Stimulated activated naive CD4-positive, alpha-beta T cell treated with Interleukin-2 at 50 U/mL for 16 hours (primary cell): ENCODE results near the gene MRPS18A.

Source experiments
- DNase-seq: peaks from one replicate; lab custom pipeline; 2025; lab: John Stamatoyannopoulos, UW

Gene MRPS18A

DNA sequence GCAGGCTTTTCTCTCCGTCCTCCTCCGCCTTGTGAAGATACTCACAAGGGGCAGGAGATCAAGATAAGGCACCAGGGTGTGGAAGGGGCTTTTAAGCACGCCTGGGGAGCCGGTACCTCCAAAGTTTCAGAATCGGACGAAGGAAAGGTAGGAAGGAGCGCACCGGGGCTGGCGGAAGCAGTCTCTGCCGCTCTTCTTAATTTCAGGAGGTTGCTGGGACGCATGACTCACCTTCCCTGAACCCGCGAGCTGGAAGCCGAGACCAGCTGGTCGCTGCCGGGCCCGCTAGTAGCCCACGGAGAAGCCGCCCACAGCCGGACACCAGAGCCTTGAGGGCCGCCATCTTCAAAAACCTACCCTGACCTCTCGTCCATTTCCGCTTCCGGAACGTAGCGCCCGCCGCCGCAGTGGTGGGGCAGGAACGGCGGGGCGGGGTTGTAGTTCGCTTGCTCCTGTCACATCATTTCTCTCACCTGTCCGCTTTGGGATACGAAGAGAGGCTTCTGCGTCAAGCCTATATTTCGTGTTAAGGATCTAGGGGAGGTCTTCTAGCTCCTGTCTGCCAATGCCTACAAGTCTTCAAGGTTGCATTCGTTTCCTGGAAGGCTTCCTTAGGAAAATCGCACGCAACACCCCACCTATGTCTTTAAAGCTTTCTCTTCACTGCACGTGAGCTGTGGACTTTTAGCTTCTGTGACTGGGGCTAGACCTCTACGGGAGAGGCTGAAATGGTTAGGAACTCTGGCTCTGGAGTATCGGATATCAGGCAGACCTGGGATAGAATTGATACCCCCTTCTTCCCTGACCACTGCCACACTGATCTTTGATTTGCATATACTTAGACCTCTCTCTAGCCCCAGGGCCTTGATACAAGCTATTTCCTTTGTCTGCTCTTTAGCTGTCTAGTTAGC, at the start of gene MRPS18A:
Gene MRPS18A, minus strand, starts transcription at position 355 of the 911 bp plus-strand sequence. Its CDS starts 12 bp downstream, at position 343.
- DNase-seq = peak; percentile 77

DNA sequence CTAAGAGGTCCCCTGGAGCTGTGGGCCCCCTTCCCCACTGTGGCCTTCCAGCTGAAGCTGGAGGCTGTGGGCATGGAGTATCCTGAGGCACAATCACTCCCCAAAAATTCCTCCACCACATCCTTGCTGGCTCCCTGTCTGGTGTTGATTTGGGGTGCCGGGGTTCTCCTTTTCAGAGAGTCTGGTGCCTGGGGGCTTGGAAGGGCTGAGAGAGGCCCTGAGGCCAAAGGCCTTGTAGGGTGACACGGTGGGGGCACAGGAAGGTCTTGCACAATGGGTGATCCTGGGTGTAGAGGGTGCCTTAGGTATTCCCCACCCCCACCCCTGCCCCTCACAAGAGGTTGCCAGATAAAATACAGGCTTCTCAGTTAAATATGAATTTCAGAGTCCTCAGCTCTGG, 49.3 kb upstream of the MRPS18A start:
- no peak for DNase-seq

DNA sequence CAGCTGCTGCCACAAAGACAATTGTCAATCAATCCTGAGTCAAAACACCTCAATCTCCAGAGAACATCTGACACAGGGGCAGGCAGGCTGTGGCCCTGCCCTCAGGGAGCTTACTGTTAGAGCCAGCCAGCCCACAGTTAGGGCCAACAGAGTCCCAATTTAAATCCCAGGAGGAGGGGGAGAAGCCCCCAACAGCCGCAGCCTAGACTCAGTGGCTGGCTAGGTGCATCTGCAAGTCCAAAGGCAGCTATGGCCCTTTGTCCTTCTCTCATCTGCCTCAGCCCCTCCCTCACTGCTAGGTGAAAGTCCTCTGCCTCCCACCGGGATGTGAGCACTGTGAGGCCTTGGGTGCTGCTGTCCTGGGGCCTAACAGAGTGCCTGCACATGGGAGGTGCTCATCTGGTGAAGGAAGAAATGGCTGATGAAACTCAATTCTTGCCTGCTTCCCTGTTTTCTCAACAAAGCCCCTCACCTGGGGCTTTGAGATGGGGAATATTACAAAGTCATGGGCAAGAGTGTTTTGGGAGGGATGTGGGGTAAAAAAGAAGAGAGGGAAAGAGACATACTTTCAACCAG, 48.7 kb upstream of the MRPS18A start:
- DNase-seq = no peak

DNA sequence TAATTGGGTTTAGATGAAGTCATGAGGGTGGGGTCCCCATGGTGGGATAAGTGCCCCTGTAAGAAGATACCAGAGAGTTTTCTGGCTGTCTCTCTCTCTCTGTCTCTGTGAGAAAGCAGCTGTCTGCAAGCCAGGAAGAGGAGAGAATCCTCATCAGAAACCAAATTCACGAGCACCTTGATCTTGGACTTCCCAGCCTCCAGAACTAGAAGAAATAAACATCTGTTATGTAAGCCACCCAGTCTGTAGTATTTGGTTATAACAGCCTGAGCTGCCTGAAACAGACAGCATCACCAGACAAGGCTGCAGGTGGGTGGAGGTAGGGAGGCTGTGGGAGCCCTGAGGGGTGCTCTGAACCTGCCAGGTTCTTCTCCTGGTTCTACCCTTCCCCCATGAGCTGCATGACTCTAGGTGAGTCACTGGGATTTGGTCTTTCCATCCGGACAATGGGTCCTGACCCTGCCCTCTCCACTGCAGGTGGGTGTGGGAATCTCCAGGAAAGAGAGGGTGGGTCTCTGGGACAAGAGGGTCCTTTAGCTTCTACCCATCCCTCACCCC, 48.1 kb upstream of the MRPS18A start:
- DNase-seq = no peak

DNA sequence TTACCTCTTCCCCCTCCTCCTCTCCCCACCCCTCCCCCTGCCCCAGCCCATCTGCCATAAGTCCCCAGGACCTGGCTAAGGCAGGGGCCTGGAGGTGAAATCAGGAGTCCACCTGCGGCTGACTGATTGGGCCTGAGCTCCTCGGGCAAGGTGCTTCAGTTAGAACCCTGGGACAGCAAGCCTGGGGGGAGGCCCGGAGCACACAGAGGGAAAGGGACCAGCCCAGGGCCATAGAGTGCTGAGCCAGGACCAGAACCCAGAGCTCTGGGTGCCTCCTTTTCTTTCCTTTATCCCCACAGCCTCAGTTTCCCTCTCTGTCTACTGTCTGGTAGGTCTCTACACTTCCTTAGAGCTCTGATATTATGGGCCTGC, 46.7 kb upstream of the MRPS18A start:
- DNase-seq = no peak

DNA sequence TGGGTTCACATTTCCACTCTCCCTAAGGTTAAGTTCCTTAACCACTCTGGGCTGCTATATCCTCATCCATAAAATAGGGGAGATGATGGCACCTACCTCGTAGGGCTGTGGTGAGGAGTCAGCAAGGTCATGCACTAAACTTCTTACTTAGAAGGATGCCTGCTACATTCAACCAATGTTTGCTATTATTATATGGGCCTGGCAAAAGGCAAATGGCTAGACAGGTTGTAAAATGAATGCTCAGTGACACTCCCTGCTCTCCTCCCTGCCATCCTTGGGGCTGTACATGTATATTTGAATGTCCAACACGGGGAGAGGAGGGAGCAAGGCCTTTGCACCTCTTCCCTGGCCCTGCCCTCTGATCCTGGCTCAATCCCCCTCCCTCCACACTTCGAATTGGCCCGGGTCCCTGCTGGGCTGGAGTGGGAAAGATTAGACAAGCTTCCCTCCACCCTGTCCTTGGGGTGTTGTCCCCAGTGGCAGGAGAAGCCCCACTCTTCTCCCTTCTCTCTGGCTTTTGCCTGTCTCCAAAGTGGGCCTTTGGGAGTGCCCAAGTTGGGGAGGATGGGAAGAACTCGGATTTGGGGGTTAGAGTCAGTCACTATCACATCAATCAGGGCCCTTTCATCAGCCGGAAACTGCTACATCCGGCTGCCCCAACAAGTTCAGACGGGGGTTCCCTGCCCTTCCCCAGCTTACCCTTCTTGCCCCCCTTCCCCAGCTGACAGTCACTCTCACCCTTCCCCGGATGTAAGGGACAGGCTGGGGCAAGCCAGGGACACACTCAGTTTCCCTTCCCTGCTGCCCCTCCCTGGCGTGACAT, 46.1 kb upstream of the MRPS18A start:
- DNase-seq = peak; percentile 46

DNA sequence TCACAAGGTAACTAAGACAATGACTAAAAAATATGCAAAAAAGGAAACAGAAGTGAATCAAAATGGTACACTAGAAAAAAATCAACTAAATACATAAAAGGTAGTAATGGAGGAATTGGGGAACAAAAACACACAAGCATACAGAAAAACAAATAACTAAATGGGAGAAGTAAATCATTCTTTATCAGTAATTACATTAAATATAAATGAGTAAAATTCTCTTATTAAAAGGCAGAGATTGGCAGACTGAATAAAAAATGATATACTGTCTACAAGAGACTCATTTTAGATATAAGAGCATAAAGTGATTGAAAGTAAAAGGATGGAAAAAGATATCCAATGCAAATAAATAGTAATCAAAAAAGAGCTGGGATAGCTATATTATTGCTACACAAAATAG, 43.0 kb upstream of the MRPS18A start:
- no peak for DNase-seq

DNA sequence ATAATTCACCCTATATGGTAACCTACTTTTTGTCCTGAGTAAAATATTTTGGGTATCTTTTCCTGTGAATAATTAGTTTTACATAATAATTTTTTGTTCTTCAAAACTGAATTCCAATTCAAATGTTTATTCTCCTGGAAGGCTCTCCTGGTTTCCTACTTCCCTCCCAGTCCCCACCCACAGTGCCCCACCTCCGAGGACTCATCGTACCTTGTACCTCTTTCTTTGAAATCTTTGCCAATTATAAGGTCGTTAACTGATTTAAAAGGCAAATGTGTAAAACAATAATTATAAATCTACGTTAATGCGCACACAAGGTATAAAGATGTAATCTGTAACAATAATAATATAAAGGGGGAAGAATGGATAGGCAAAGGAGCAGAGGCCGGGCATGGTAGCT, 41.9 kb upstream of the MRPS18A start:
- DNase-seq = no peak

DNA sequence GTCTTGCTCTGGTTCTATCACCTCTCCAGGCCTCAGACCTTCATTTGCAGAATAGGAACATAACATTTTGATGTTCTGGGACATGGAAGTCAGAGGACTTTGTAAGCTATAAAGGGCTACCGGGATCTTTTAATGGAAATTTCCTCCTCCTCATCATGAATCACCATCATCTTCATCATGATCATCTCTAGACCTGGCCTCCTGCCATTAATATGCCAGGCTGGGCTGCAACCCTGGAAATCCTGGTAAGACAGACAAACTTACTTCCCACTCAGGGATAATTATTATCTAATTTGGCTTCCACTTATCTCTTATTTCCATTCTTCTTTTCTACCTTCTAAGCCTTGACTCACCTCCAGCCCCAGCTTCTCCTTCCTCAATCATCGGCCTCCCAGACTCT, 41.0 kb upstream of the MRPS18A start:
- DNase-seq = no peak

DNA sequence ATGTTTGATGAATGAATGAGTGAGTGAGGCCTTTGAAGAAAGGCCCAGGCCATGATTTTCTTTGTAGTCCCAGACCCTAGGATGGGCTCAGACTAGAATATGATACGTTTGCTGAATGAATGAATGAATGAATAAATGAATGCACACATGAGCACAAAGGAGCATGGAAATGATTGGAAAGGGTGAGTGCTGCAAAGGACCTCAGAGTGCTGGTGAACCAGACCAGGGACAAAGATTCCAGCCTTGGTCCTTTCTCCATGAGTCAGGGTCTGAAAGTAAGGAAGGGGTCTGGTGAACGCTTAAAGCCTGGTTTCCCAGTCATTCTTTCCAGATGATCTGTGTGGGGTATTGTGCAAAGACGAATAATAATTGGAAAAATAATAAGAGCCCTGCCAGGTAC, 40.0 kb upstream of the MRPS18A start:
- DNase-seq = no peak

DNA sequence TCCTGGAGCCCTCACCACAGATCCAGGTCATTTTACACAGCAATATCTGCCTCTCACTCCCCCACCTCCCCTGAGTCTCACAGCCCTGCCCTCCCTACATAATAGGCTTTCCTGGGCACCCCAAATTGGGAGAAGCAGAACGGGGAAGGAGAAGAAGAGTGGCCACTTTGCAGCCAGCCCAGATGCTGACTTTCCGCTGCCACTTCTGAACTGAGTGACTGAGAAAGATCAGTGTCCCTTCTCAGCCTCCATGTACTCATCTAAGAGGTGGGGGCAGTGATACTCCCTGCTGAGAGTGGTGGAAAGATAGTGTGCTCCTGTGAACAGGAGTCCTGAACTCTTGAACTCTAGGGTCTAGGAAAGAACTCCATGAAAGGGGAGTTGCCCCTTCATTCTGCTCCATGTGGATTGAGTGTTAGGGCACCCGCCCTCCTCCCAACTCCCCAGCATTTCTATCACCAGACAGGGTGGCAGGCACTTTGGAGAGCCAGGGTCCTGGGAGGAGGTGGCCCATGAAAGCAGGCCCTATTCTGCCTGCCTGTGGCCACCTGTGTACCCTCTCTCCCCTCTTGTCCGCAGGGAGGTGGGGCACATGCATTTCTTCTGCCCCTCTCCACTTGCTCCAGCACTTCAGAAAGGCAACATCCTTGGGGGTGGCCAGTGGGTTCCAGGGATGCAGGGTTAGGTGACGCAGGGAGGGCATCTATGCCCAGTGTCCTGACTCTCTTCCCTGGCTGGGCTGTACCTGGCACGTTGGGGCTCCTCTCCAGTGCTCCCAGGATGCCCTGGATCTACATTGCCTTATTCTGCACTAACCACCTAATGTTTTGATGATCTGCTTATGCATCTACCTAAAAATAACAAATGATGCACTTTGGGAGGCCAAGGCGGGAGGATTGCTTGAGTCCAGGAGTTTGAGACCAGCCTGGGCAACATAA, 38.3 kb upstream of the MRPS18A start:
- no peak for DNase-seq

DNA sequence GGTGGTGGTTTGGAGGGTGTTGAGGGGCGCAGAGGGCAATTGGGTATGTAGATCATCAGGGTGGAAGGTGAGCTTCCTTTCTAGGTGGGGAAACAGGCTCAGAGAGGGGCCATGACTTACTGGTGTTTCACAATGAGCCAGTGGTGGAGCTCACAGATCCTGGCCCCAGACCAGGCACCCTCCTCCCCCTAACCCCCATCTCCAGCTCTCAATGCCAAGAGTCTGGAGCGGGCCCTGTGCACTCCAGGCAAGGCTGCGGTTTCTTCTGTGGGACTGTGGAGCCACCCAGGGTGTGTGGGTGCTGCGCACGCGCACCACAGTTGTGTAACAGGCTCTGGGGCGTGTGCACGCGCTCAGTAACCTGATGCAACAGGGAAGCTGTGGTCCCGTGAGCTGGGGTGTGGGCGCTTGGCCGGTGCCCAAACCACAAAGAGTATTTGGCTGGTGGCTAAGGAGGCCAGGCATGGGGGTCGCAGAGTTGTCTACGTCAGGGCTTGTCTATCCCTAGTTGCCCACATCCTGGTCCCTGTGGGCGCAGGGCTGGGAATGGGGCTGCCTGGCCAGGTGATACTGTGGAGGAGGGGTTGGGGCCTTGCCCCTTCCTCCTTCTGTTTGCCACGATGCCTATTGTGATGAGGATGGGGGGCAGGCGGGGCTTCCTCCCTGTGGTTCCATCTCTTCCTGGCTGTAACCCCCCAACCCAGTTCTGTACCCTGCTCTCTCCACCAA, 37.5 kb upstream of the MRPS18A start:
- peak; percentile 79 for DNase-seq

DNA sequence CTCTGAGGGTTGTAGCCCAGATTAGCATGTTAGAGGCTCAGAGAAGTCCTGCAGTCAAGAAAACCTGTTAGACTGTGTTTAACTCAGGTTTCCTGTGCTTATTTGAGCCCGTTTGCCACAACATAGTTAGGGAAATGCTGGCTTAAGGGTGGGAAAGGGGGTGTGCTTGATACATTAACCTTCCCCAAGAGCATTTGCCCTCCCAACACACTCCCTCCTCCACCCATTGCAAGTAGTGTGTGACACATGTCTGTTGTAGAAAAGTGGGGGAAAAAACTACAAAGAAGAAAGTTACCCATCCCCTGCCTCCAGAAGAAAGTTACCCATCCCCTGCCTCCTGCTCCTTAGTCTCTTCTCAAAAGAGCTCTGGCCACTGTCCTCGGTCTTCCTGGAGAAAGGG, 36.8 kb upstream of the MRPS18A start:
- DNase-seq = no peak

DNA sequence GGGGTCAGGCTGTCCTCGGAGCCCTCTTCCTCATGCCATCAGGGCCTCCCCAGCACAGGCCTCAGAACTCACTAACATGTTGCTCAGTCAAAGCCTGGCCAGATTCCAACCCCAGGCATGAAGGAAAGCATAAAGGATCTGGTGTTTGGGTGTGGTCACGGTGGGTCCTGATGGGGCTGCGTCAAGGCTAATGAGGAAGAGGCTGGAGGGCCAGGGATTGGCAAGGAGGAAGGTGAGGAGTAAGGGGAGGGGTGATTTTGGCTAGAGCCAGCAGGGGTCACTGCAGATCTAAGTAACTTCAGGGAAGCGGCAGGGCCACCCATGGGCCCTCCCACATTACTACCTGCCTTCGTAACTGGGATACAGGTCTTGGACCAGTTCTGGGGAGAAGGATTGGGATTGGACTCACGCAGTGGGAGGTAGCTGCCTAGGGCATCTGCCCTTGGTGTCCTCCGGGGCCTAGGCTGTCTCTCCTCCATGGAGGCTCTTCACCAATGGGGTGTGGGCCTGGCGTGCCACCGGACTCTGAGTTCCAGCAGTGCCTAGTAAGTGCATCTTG, 36.2 kb upstream of the MRPS18A start:
- DNase-seq = peak; percentile 66

DNA sequence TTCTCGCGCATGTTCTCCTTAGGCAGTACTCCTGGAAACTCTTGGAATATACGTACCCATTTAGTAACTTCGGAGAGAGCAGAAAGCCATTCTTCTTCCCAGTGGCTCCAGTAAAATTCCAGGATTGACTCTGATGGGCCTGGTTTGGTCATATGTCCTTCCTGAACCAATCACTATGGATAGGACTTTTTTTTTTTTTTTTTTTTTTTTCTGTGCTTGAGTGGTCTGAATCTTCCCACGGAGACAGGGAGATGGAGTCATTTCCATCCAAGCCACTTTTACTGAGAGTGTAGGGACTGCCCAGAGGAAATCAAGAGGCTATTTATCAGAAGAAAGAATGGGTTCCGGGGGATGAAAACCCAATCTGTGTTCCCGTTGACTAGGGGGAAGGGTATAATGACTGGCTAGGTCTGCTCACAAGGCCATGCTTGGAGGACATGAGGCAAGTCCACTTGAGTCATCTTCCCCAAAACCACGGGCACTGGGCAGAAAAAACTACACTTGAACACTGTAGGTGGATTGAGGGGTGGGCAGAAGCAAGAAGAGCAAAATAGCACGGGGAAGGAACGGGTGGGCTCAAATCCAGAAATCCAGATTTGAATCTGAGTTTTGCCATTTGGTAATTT, 35.4 kb upstream of the MRPS18A start:
- no peak for DNase-seq

DNA sequence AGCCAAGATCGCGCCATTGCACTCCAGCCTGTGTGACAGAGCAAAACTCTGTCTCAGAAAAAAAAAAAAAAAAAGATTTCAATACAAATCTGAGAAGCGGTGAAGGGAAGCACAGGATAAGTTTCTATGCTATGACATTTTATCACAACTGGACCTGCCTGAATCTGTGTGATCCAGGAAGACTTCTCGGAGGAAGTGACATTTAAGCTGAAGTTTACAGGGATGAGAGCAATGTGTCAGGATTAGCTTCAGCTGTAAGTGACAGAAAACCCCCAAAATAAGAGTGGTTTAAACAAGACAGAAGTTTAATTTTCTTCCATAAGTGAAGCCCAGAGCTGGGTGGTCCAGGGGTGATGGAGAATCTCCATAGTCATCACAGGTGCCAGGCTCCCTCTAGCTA, 33.4 kb upstream of the MRPS18A start:
- DNase-seq = no peak

DNA sequence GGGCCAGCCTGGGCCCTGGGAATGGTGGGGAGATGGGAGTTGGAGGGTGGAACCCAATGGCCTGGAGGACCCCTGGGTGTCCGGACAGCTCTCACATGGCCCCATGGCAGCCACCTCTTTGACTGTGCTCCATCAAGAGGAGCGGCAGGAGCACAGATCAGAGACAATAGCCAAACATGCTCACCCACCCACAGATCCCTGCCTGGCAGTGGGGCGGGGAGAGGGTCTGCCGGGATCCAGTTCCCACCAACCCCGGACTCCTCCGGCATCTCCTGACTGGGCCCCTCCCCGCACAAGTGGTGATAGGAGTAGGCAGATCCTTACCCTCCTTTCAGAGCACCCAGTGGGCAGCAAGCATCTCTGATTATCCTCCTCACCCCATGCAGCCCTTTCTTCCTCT, 31.9 kb upstream of the MRPS18A start:
- no peak for DNase-seq

DNA sequence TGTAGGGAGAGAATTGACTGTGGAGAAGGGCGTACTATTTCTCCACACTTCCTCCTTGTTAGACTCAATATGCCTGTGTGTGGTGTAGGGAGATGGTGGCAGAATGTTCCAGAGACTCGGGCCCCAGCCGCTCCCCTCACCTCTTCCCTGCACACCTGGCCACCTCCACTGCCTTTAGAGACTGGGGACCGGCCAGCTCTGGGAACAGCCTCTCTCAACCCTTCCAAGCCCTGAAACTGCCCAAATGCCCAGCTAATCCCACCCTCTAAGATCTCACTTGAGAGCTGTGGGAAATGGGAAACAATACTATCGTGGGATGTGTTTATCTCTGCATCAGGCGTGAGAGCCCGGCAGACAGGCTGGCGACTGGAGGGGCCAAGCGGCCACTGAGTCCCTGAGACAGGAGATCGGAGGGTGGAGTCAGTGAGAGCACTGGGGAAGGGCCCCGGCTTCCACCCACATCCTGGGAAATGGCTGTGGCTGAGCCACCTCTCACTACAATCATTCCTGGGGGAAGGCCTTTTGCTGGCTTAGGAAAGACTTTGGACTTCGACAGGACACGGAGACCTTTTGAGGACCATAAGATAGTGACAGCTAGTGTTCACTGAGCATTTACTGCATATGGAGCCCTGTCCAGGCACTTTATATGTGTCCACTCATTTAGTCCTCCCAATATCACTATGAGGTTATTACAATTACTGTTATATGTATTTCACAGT, 31.0 kb upstream of the MRPS18A start:
- no peak for DNase-seq

DNA sequence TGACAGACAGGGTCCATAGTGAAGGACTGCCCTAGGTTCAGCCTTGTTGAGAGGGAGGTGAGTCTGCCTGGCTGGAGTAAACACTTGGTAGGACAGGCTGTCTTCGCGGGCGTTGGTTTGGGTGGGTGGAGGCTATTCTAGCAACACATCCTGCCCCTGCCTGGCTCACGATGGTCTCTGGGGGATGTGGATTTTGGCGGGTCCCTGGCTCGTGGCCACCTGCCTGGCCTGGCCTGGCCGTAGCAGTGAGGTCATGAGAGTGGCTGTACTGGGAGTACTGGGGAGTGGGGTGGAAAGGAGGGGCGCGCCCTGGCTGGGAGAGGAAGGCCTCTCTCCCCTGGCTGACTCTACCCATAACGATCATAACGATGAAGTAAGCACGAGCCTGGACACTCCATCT, 30.2 kb upstream of the MRPS18A start:
- DNase-seq = no peak
